WTC11 (cell line): Measurements from ENCODE around the gene SRRM3. TPM values are rescaled to one million over a fixed set of nuclear protein-coding genes. Genes with fewer than 3 reads are reported as not detected.
A peak's percentile ranks its signal among the peaks of the same experiment; 100 is the strongest.

Experiments
- AFF4 ChIP-seq: sonication (generic); formaldehyde crosslinking; IDR thresholded peaks from 2 replicates; pipeline ENCODE4 v1.8.1; 2023; ENCODE audit warnings: mild to moderate bottlenecking, missing genetic modification reagents, borderline replicate concordance
- ARID4B ChIP-seq: sonication (generic); formaldehyde crosslinking; IDR thresholded peaks from 2 replicates; pipeline ENCODE4 v1.8.0; 2023; ENCODE audit warnings: missing genetic modification reagents, mild to moderate bottlenecking, borderline replicate concordance
- ESRRA ChIP-seq: sonication (generic); formaldehyde crosslinking; IDR thresholded peaks from 2 replicates; pipeline ENCODE4 v1.8.1; 2022; ENCODE audit warnings: mild to moderate bottlenecking, missing genetic modification reagents, borderline replicate concordance
- KAT7 ChIP-seq: sonication (generic); formaldehyde crosslinking; IDR thresholded peaks from 2 replicates; pipeline ENCODE4 v1.8.1; 2023; ENCODE audit warnings: missing genetic modification reagents, mild to moderate bottlenecking, borderline replicate concordance
- TCF7 ChIP-seq: sonication (generic); formaldehyde crosslinking; IDR thresholded peaks from 2 replicates; pipeline ENCODE4 v1.8.0; 2022; ENCODE audit warnings: mild to moderate bottlenecking, low read depth, missing genetic modification reagents, moderate library complexity
- TP53 ChIP-seq: sonication (generic); formaldehyde crosslinking; IDR thresholded peaks from 2 replicates; pipeline ENCODE4 v1.8.1; 2023; ENCODE audit warnings: mild to moderate bottlenecking, missing genetic modification reagents
- ZBTB21 ChIP-seq: sonication (generic); formaldehyde crosslinking; IDR thresholded peaks from 2 replicates; pipeline ENCODE4 v1.8.1; 2023; ENCODE audit warnings: mild to moderate bottlenecking, missing genetic modification reagents, borderline replicate concordance
- ZNF121 ChIP-seq: sonication (generic); formaldehyde crosslinking; IDR thresholded peaks from 2 replicates; pipeline ENCODE4 v1.8.0; 2023; ENCODE audit warnings: missing genetic modification reagents
- ZNF281 ChIP-seq: sonication (generic); formaldehyde crosslinking; IDR thresholded peaks from 2 replicates; pipeline ENCODE4 v1.8.0; 2023; ENCODE audit warnings: mild to moderate bottlenecking, missing genetic modification reagents
- total RNA-seq: library from RNA; stranded (reverse); gene quantifications from 3 replicates; pipeline ENCODE4 v1.2.3, GENCODE V29; 2021
- TF ChIP-seq, protein P1 (sequence below): fragments of 250-450 bp; sonication (Bioruptor Pico); IDR thresholded peaks from 2 replicates; pipeline ENCODE4 v1.8.0; 2021; ENCODE audit warnings: mild to moderate bottlenecking
- TF ChIP-seq, protein P2 (sequence below): sonication (generic); formaldehyde crosslinking; IDR thresholded peaks from 2 replicates; pipeline ENCODE4 v1.8.1; 2022; ENCODE audit warnings: missing genetic modification reagents, borderline replicate concordance
- TF ChIP-seq, protein P3 (sequence below): sonication (generic); formaldehyde crosslinking; IDR thresholded peaks from 2 replicates; pipeline ENCODE4 v1.8.1; 2023; ENCODE audit warnings: mild to moderate bottlenecking, missing genetic modification reagents, moderate library complexity
- TF ChIP-seq, protein P4 (sequence below): sonication (generic); formaldehyde crosslinking; IDR thresholded peaks from 2 replicates; pipeline ENCODE4 v1.8.1; 2022; ENCODE audit warnings: mild to moderate bottlenecking, moderate library complexity, missing genetic modification reagents
- TF ChIP-seq, protein P5 (sequence below): sonication (generic); formaldehyde crosslinking; IDR thresholded peaks from 2 replicates; pipeline ENCODE4 v1.8.0; 2022; ENCODE audit warnings: mild to moderate bottlenecking, missing genetic modification reagents
- TF ChIP-seq, protein P6 (sequence below): fragments of 250-450 bp; sonication (Bioruptor Pico); IDR thresholded peaks from 2 replicates; pipeline ENCODE4 v1.9.0; 2021; ENCODE audit warnings: mild to moderate bottlenecking

SRRM3 gene
- total RNA-seq, 1 experiment from 2014 or later: 17.7 TPM

DNA sequence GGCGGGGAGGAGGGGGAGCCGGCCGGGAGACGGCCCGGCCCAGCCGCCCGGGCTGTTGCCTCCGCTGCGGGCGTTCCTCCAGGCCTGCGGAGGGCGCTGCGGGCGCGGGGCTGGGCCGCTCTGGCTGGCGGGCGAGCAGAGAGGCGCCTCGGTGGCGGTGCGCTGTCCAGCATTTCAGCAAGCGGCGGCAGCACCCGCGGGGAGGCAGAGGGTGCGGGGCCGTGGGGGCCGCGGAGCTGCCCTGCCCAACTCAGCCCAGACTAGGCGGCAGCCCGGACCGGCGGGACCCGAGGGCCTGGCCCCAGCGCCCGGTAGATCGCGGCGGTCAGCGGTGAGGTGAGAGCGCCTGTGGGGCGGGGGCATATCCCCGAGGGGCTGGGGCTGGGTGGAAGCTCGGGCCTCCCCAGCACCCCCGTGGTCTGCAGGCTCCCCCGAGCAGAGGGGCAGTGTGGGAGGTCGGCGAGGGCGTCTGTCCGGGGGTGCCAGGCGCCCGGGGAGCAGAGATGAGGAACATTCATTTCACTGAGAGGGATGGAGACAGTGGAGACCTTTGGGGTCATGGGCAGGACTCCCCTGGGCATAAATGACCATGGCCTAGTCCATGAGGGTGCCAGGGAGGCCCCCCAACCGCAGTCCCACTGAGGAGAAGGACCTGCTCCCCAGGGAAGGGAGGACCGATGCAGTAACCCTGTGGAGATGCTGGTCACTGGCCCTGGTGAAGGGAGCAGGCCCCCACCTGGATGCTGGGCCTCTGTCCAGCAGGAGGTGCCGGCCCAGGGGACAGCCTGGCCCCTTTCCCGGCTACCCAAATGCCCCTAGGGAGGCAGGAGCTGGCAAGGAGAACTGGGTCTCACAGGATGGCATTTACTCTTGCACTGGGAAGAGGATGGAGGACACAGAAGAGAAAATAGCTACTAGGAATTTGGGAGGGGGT lies at the start of gene SRRM3 (continued):
- TF ChIP-seq, protein P1, sequence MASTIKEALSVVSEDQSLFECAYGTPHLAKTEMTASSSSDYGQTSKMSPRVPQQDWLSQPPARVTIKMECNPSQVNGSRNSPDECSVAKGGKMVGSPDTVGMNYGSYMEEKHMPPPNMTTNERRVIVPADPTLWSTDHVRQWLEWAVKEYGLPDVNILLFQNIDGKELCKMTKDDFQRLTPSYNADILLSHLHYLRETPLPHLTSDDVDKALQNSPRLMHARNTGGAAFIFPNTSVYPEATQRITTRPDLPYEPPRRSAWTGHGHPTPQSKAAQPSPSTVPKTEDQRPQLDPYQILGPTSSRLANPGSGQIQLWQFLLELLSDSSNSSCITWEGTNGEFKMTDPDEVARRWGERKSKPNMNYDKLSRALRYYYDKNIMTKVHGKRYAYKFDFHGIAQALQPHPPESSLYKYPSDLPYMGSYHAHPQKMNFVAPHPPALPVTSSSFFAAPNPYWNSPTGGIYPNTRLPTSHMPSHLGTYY (CRISPR knock-in tag): no peak; the same call in 1 of the 2 replicates
- TF ChIP-seq, protein P2, sequence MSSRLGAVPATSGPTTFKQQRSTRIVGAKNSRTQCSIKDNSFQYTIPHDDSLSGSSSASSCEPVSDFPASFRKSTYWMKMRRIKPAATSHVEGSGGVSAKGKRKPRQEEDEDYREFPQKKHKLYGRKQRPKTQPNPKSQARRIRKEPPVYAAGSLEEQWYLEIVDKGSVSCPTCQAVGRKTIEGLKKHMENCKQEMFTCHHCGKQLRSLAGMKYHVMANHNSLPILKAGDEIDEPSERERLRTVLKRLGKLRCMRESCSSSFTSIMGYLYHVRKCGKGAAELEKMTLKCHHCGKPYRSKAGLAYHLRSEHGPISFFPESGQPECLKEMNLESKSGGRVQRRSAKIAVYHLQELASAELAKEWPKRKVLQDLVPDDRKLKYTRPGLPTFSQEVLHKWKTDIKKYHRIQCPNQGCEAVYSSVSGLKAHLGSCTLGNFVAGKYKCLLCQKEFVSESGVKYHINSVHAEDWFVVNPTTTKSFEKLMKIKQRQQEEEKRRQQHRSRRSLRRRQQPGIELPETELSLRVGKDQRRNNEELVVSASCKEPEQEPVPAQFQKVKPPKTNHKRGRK (CRISPR knock-in tag): no peak
- TF ChIP-seq TP53 (CRISPR knock-in tag) (peak; percentile 97), ZNF121 (peak; percentile 34; the same call in 1 of the 2 replicates), AFF4 (CRISPR knock-in tag) (peak; percentile 35; the same call in 1 of the 2 replicates), ESRRA (CRISPR knock-in tag) (peak; percentile 94; the same call in 1 of the 2 replicates), KAT7 (peak; percentile 97), ARID4B (CRISPR knock-in tag) (peak; percentile 99), ZNF281 (CRISPR knock-in tag) (peak; percentile 82; the same call in 1 of the 2 replicates), ZBTB21 (peak; percentile 94), TCF7 (CRISPR knock-in tag) (peak; percentile 89; the same call in 1 of the 2 replicates)
- TF ChIP-seq, protein P3, sequence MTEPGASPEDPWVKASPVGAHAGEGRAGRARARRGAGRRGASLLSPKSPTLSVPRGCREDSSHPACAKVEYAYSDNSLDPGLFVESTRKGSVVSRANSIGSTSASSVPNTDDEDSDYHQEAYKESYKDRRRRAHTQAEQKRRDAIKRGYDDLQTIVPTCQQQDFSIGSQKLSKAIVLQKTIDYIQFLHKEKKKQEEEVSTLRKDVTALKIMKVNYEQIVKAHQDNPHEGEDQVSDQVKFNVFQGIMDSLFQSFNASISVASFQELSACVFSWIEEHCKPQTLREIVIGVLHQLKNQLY (CRISPR knock-in tag): peak; percentile 95; the same call in 1 of the 2 replicates
- TF ChIP-seq, protein P4, sequence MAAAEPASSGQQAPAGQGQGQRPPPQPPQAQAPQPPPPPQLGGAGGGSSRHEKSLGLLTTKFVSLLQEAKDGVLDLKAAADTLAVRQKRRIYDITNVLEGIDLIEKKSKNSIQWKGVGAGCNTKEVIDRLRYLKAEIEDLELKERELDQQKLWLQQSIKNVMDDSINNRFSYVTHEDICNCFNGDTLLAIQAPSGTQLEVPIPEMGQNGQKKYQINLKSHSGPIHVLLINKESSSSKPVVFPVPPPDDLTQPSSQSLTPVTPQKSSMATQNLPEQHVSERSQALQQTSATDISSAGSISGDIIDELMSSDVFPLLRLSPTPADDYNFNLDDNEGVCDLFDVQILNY (CRISPR knock-in tag): peak; percentile 82; the same call in 1 of the 2 replicates
- TF ChIP-seq, protein P5, sequence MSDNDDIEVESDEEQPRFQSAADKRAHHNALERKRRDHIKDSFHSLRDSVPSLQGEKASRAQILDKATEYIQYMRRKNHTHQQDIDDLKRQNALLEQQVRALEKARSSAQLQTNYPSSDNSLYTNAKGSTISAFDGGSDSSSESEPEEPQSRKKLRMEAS (CRISPR knock-in tag): peak; percentile 77; the same call in 1 of the 2 replicates
- TF ChIP-seq, protein P6, sequence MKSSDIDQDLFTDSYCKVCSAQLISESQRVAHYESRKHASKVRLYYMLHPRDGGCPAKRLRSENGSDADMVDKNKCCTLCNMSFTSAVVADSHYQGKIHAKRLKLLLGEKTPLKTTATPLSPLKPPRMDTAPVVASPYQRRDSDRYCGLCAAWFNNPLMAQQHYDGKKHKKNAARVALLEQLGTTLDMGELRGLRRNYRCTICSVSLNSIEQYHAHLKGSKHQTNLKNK (CRISPR knock-in tag): no peak
